Ishikawa (cell line): ENCODE data around the gene TANC1.

Source experiments
- EGR1 ChIP-seq: IDR thresholded peaks from 2 replicates; pipeline ENCODE4 v1.6.1; 2012
- RAD21 ChIP-seq: IDR thresholded peaks from 2 replicates; pipeline ENCODE4 v1.6.1; 2012; ENCODE audit warnings: low read depth
- REST ChIP-seq: IDR thresholded peaks from 2 replicates; pipeline ENCODE4 v1.6.1; 2012; ENCODE audit warnings: low read depth, mild to moderate bottlenecking
- TAF1 ChIP-seq: IDR thresholded peaks from 2 replicates; pipeline ENCODE4 v1.6.1; 2012; ENCODE audit warnings: low read depth, mild to moderate bottlenecking
- YY1 ChIP-seq: IDR thresholded peaks from 2 replicates; pipeline ENCODE4 v1.6.1; 2012; ENCODE audit warnings: low read depth

DNA sequence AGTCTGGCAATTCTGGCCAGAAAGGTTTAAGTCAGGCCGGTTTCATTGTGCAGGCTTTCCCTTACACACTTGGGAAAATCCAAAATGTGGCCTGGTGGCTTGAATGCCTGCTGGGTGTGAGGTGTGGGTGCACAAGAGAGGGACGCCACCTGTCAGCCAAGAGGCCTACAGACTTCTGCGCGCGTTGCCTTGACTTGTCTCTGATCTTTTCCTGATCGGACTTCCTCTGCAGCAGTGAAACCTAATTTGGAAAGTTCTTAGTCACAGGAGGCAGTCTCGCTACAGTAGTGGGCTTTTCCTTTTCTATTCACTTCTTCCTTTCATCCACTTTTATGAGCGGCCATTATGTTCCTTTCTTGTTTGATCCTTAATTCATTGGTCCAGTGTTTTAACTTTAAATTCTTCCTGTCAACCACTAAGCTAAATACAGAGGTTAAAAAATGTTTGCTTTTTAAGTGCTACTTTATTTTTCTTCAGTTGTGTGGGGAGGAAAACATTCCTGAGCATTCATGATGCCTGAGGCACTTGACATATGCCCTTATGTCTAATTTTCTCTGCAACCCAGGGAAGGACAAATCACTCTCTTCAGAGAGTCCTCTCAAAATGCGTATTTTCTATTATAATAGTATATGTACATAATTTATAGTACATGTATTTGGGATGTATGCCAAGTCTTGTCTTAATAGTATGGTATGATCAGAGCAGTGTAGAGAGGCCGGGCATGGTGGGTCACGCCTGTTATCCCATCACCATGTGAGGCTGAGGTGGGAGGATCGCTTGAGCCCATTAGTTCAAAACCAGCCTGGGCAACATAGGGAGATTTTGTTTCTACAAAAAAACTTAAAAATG, 189.1 kb downstream of the TANC1 start:
- TF ChIP-seq YY1 (no peak), REST (no peak), TAF1 (no peak), RAD21 (no peak), EGR1 (no peak)
